Measurements from ENCODE around the gene TNC.
"Not testable (repeated sequence)": the region's sequence is repeated elsewhere in the genome, so short reads cannot be mapped to it uniquely, and the experiment has no call there.

Gene TNC

GRCh38 chr9:115134941-115135340 lies 17.0 kb upstream of the TNC start:
- DNase-seq (ENCODE audit: low read depth): no peak

GRCh38 chr9:115133649-115134048 lies 15.7 kb upstream of the TNC start:
- DNase-seq (ENCODE audit: low read depth): peak; percentile 74

GRCh38 chr9:115132648-115133047 lies 14.7 kb upstream of the TNC start:
- no peak for DNase-seq (ENCODE audit: low read depth)

GRCh38 chr9:115130176-115130575 lies 12.2 kb upstream of the TNC start:
- no peak for DNase-seq (ENCODE audit: low read depth)

GRCh38 chr9:115128726-115129125 lies 10.8 kb upstream of the TNC start:
- DNase-seq (ENCODE audit: low read depth): not testable (repeated sequence)

- DNase-seq (ENCODE audit: low read depth): no peak
These were observed 9.3 kb upstream of the TNC start for GRCh38 chr9:115127191-115127817.

- DNase-seq (ENCODE audit: low read depth): no peak
These were observed 8.4 kb upstream of the TNC start for GRCh38 chr9:115126404-115126803.

GRCh38 chr9:115122937-115123336 lies 5.0 kb upstream of the TNC start:
- no peak for DNase-seq (ENCODE audit: low read depth)

- no peak for DNase-seq (ENCODE audit: low read depth)
These were observed 3.2 kb upstream of the TNC start for GRCh38 chr9:115121181-115121580.

GRCh38 chr9:115118879-115119218 lies 892 bp upstream of the TNC start:
- DNase-seq (ENCODE audit: low read depth): peak; percentile 73

GRCh38 chr9:115116421-115117284 lies 1.3 kb downstream of the TNC start:
- no peak for DNase-seq (ENCODE audit: low read depth)

- DNase-seq (ENCODE audit: low read depth): no peak
These were observed 2.0 kb downstream of the TNC start for GRCh38 chr9:115115924-115116323.

- DNase-seq (ENCODE audit: low read depth): no peak
These were observed 2.7 kb downstream of the TNC start for GRCh38 chr9:115115117-115115880.

- no peak for DNase-seq (ENCODE audit: low read depth)
These were observed 3.4 kb downstream of the TNC start for GRCh38 chr9:115114546-115114945.

GRCh38 chr9:115114084-115114483 lies 3.9 kb downstream of the TNC start:
- DNase-seq (ENCODE audit: low read depth): no peak

GRCh38 chr9:115111874-115112273 lies 6.1 kb downstream of the TNC start:
- no peak for DNase-seq (ENCODE audit: low read depth)

- no peak for DNase-seq (ENCODE audit: low read depth)
These were observed 8.5 kb downstream of the TNC start for GRCh38 chr9:115109486-115109885.

GRCh38 chr9:115107701-115108100 lies 10.3 kb downstream of the TNC start:
- no peak for DNase-seq (ENCODE audit: low read depth)

- no peak for DNase-seq (ENCODE audit: low read depth)
These were observed 11.3 kb downstream of the TNC start for GRCh38 chr9:115106642-115107041.

GRCh38 chr9:115106001-115106400 lies 12.0 kb downstream of the TNC start:
- no peak for DNase-seq (ENCODE audit: low read depth)

- DNase-seq (ENCODE audit: low read depth): no peak
These were observed 13.0 kb downstream of the TNC start for GRCh38 chr9:115104908-115105307.

- no peak for DNase-seq (ENCODE audit: low read depth)
These were observed 14.0 kb downstream of the TNC start for GRCh38 chr9:115103746-115104477.

All from GM04503 (cell line).